ENCODE measurements around the gene SLC3A2. TPM values are rescaled to one million over a fixed set of nuclear protein-coding genes. Genes with fewer than 3 reads are reported as not detected.

SLC3A2 gene
- total RNA-seq, 1 donor from 2014 or later: 588 TPM

DNA sequence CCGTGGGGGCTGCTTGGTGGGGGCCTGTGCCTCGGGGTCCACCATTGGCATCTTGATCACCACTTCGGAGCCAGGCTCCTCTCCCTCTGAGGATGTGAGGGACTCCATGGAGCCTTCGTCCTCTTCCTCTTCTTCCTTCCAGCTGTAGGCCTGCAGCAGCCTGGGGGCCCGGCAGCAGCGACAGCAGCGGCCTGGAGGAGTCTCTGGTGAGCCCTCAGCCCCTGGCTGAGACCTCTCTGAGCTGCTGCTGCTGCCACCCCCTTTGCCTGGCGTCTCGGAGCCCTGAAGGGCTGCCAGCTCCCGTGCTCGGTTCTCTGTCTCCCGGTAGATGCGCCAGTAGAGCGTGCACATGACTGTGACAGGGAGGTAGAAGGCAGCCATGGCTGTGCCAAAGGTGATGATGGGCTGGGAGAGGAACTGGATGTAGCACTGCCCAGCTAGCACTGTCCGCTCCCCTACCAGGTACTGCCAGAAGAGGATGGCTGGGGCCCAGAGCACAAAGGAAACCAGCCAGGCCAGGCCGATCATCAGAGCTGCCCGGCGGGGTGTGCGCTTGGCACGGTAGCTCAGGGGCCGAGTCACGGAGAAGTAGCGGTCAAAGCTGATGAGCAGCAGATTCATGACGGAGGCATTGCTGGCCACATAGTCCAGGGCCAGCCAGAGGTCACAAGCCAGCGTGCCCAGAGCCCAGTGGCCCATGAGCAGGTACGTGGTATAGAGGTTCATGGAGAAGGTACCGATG is 29.6 kb downstream of the SLC3A2 start:
- H3K4me3 ChIP-seq (ENCODE audit: insufficient read depth, low read depth, low read length): no peak overlapping the region
- TF ChIP-seq, protein P1, sequence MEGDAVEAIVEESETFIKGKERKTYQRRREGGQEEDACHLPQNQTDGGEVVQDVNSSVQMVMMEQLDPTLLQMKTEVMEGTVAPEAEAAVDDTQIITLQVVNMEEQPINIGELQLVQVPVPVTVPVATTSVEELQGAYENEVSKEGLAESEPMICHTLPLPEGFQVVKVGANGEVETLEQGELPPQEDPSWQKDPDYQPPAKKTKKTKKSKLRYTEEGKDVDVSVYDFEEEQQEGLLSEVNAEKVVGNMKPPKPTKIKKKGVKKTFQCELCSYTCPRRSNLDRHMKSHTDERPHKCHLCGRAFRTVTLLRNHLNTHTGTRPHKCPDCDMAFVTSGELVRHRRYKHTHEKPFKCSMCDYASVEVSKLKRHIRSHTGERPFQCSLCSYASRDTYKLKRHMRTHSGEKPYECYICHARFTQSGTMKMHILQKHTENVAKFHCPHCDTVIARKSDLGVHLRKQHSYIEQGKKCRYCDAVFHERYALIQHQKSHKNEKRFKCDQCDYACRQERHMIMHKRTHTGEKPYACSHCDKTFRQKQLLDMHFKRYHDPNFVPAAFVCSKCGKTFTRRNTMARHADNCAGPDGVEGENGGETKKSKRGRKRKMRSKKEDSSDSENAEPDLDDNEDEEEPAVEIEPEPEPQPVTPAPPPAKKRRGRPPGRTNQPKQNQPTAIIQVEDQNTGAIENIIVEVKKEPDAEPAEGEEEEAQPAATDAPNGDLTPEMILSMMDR (IDR thresholded peaks at IDR 0.05; ENCODE audit: insufficient read depth, low read depth, low read length): no peak
- no peak for TF ChIP-seq EZH2 (IDR thresholded peaks at IDR 0.05; ENCODE audit: insufficient read depth, low read length)
- no peaks in the 10 kb centered on the region for H3K9me3 ChIP-seq (ENCODE audit: insufficient read depth, low read depth, low read length)
- no peaks in the 10 kb centered on the region for H3K4me1 ChIP-seq (ENCODE audit: insufficient read depth, low read length)
- no peaks in the 10 kb centered on the region for H3K36me3 ChIP-seq (ENCODE audit: insufficient read depth, low read length)
- Mint-ChIP-seq H3K27me3 (ENCODE audit: low read depth, unreplicated experiment) (peaks cover 20% of the 10 kb centered on the region), H3K9me3 (ENCODE audit: unreplicated experiment) (no peaks in the 10 kb centered on the region), H3K4me1 (ENCODE audit: low read depth, unreplicated experiment) (no peaks in the 10 kb centered on the region), H3K4me3 (ENCODE audit: unreplicated experiment) (no peak overlapping the region), H3K27ac (ENCODE audit: unreplicated experiment) (no peak overlapping the region), H3K36me3 (ENCODE audit: low read depth, unreplicated experiment) (no peaks in the 10 kb centered on the region)
- no peak for FAIRE-seq
- H4K20me1 ChIP-seq (ENCODE audit: insufficient read depth, low read length): no peaks in the 10 kb centered on the region
- no peak overlapping the region for H3K9ac ChIP-seq (ENCODE audit: low read length)
- H3K27me3 ChIP-seq (ENCODE audit: insufficient read depth, low read length): peaks cover 2% of the 10 kb centered on the region
- no peak for DNase-seq (ENCODE audit: low read depth)
- H3K4me2 ChIP-seq (ENCODE audit: low read length): no peak overlapping the region
- H3K27ac ChIP-seq (ENCODE audit: low read depth, low read length): no peak overlapping the region
- H3K79me2 ChIP-seq (ENCODE audit: insufficient read depth, low read length): no peaks in the 10 kb centered on the region
- H2AFZ ChIP-seq (ENCODE audit: low read depth, low read length): no peak overlapping the region

DNA sequence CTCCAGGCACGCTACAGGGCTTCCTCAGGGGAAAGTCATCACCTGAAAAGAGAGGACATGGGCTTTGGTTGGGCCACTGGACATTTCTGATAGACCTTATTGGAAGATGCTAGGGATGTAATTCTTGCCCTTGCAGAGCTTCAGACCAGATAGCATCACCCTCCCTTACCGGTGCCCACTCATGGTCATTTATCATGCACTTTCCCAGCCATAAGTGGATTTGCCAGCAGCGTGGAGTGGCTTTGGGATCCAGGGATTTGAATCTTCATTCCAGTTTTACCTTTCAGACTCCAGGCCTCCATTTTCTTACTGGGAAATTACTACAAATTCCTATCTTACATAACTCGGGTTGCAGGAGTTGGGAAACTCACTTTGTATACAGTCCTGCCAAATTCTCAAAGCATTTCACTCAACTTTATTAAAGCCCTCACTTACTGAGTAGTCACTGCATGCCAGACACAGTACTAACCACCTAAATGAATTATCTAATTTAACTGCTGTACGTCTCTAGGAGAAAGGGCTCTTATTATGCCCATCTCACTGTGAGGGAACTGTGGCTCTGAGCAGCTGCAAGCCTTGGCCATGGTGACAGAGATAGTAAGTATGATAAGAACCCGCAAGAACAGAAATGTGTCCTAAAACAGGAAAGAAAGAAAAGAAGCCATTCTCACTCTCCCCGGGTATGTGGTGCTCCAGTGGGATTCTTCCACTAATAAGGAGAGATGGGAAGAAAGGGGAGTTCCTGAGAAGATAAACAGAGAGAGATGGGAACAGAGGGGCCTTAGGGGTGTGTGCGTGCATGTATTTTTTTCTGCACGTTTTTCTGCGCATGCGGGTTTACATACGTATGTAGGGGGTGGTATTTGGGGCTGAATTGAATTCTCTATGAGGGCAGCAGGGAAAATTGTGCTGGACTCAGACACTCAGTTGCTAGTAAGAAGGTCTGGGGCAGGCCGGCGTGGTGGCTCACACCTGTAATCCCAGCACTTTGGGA is 30.7 kb downstream of the SLC3A2 start:
- no peak for DNase-seq (ENCODE audit: low read depth)
- H3K36me3 Mint-ChIP-seq (ENCODE audit: low read depth, unreplicated experiment): no peaks in the 10 kb centered on the region

More for the DNA sequence above, 30.7 kb downstream of the SLC3A2 start:
- Mint-ChIP-seq H3K27me3 (ENCODE audit: low read depth, unreplicated experiment) (peaks cover 23% of the 10 kb centered on the region), H3K9me3 (ENCODE audit: unreplicated experiment) (no peaks in the 10 kb centered on the region), H3K27ac (ENCODE audit: unreplicated experiment) (no peak overlapping the region), H3K4me3 (ENCODE audit: unreplicated experiment) (no peak overlapping the region), H3K4me1 (ENCODE audit: low read depth, unreplicated experiment) (no peaks in the 10 kb centered on the region)
- Histone ChIP-seq H3K9me3 (ENCODE audit: insufficient read depth, low read depth, low read length) (no peaks in the 10 kb centered on the region), H4K20me1 (ENCODE audit: insufficient read depth, low read length) (no peaks in the 10 kb centered on the region), H3K4me1 (ENCODE audit: insufficient read depth, low read length) (no peaks in the 10 kb centered on the region), H3K9ac (ENCODE audit: low read length) (no peak overlapping the region), H3K27ac (ENCODE audit: low read depth, low read length) (no peak overlapping the region), H3K27me3 (ENCODE audit: insufficient read depth, low read length) (no peaks in the 10 kb centered on the region), H3K4me2 (ENCODE audit: low read length) (no peak overlapping the region), H3K4me3 (ENCODE audit: insufficient read depth, low read depth, low read length) (no peak overlapping the region), H3K79me2 (ENCODE audit: insufficient read depth, low read length) (no peaks in the 10 kb centered on the region), H3K36me3 (ENCODE audit: insufficient read depth, low read length) (no peaks in the 10 kb centered on the region), H2AFZ (ENCODE audit: low read depth, low read length) (no peak overlapping the region)
- TF ChIP-seq EZH2 (IDR thresholded peaks at IDR 0.05; ENCODE audit: insufficient read depth, low read length): no peak
- TF ChIP-seq, protein P1 (IDR thresholded peaks at IDR 0.05; ENCODE audit: insufficient read depth, low read depth, low read length): no peak
- no peak for FAIRE-seq

All from astrocyte (in vitro differentiated cells and primary cell).